ENCODE results near the gene KCNJ1.

DNA sequence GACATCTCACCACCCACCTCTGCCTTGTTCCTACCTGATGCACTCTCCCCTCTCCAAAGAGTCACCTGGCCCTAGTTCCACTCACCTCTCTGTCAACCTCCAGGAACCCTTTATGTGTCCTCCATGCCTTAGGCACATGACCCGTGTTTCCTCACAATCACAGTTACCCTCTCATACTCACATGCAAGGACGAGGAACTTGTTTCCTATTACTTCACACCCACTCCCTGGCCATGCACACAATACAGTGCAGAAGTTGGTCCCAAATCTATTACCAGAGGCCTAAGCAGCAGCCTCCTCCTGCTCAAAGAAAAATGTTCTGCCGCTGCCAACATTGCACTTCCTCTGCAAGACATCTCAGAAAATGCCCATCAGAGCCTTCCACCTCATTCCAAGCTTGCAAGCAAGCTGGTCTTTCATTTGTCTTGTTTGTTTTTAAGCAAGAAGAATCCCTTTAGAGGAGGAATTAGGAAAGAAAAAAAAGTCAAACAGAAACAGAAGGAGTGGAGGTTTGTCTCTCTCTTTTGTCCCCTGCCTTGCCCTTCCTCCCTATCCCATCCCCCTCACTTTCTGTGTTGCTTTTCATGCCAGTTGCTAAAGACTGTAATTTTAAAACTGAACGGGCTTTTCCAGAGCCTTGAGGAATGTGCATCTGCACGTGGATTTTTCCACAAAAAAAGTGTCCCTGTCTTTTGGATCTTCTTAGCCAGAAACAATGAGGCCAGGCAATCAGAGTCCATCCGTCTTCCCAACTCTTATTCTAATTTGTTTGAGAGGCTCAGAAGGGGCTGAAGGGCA is 63.4 kb downstream of the KCNJ1 start:
- TF ChIP-seq, protein P1, sequence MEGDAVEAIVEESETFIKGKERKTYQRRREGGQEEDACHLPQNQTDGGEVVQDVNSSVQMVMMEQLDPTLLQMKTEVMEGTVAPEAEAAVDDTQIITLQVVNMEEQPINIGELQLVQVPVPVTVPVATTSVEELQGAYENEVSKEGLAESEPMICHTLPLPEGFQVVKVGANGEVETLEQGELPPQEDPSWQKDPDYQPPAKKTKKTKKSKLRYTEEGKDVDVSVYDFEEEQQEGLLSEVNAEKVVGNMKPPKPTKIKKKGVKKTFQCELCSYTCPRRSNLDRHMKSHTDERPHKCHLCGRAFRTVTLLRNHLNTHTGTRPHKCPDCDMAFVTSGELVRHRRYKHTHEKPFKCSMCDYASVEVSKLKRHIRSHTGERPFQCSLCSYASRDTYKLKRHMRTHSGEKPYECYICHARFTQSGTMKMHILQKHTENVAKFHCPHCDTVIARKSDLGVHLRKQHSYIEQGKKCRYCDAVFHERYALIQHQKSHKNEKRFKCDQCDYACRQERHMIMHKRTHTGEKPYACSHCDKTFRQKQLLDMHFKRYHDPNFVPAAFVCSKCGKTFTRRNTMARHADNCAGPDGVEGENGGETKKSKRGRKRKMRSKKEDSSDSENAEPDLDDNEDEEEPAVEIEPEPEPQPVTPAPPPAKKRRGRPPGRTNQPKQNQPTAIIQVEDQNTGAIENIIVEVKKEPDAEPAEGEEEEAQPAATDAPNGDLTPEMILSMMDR (IDR thresholded peaks at IDR 0.05) = no peak
- TF ChIP-seq POLR2A (IDR thresholded peaks at IDR 0.05) = no peak

All from lower leg skin (tissue), 3 donors.